ENCODE measurements around the gene FSHB.
"Not testable (repeated sequence)": the region's sequence is repeated elsewhere in the genome, so short reads cannot be mapped to it uniquely, and the experiment has no call there.

Gene FSHB

GRCh38 chr11:30260813-30261212 lies 30.0 kb downstream of the FSHB start:
- no peak overlapping the region for H3K4me3 ChIP-seq (ENCODE audit: low read length)
- DNase-seq (ENCODE audit: low read depth) = no peak
- no peak for TF ChIP-seq CTCF (IDR thresholded peaks at IDR 0.05; ENCODE audit: insufficient read depth, low read depth, low read length, missing control alignments)

GRCh38 chr11:30261821-30262220 lies 31.0 kb downstream of the FSHB start:
- no peak for DNase-seq (ENCODE audit: low read depth)
- no peak overlapping the region for H3K4me3 ChIP-seq (ENCODE audit: low read length)
- TF ChIP-seq CTCF (IDR thresholded peaks at IDR 0.05; ENCODE audit: insufficient read depth, low read depth, low read length, missing control alignments) = no peak

GRCh38 chr11:30268638-30269037 lies 37.8 kb downstream of the FSHB start:
- H3K4me3 ChIP-seq (ENCODE audit: low read length); DNase-seq (ENCODE audit: low read depth): not testable (repeated sequence)

GRCh38 chr11:30270671-30271070 lies 39.9 kb downstream of the FSHB start:
- no peak overlapping the region for H3K4me3 ChIP-seq (ENCODE audit: low read length)
- no peak for TF ChIP-seq CTCF (IDR thresholded peaks at IDR 0.05; ENCODE audit: insufficient read depth, low read depth, low read length, missing control alignments)
- no peak for DNase-seq (ENCODE audit: low read depth)

GRCh38 chr11:30277176-30277575 lies 46.4 kb downstream of the FSHB start:
- TF ChIP-seq CTCF (IDR thresholded peaks at IDR 0.05; ENCODE audit: insufficient read depth, low read depth, low read length, missing control alignments) = no peak
- DNase-seq (ENCODE audit: low read depth) = no peak
- H3K4me3 ChIP-seq (ENCODE audit: low read length) = no peak overlapping the region

GRCh38 chr11:30279796-30280195 lies 49.0 kb downstream of the FSHB start:
- H3K4me3 ChIP-seq (ENCODE audit: low read length) = no peak overlapping the region
- no peak for DNase-seq (ENCODE audit: low read depth)
- no peak for TF ChIP-seq CTCF (IDR thresholded peaks at IDR 0.05; ENCODE audit: insufficient read depth, low read depth, low read length, missing control alignments)

- no peak for TF ChIP-seq CTCF (IDR thresholded peaks at IDR 0.05; ENCODE audit: insufficient read depth, low read depth, low read length, missing control alignments)
- H3K4me3 ChIP-seq (ENCODE audit: low read length) = no peak overlapping the region
- DNase-seq (ENCODE audit: low read depth) = no peak
Measured at GRCh38 chr11:30281476-30282288, 50.9 kb downstream of the FSHB start.
